NCI-H774 (cell line): Measurements from ENCODE around the gene IFITM1.
"Not testable (repeated sequence)": the region's sequence is repeated elsewhere in the genome, so short reads cannot be mapped to it uniquely, and the experiment has no call there.

ENCODE experiments used
- DNase-seq: peaks from one replicate; lab custom pipeline; 2025; lab: John Stamatoyannopoulos, UW

IFITM1 gene

GRCh38 chr11:308740-309665, 4.8 kb upstream of the IFITM1 start:
- DNase-seq, result not testable (repeated sequence)

DNA sequence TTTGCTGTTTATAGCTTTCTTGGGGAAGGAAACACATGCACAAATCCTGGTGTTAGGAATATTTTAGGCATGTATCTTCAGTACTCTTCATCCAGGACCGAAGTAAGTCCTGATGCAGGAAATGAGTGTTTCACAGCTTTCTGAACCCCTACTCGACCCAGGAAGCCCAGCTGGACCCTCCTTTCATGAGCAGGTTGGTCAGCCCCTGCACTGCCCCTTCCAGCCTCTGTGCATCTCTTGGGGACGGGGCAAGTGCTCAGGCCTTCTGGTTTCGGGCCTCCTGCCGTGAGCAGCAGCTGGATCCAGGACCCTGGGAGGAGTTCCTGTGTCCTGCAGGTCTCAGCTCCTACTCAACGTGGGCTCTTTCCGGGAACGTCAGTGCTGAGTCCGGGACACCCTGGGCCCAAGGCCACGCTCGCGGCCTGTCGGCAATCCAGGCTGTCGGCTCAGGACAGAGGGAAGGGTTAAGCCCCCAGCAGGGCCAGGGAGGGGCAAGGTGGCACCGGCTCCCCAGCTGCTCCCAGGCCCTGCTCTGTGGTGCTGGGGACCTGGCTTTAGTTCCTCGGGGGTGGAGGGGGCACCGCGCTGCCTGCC, 3.8 kb upstream of the IFITM1 start:
- not testable (repeated sequence) for DNase-seq

- not testable (repeated sequence) for DNase-seq
Observed at GRCh38 chr11:311013-311748, 2.7 kb upstream of the IFITM1 start.

GRCh38 chr11:312092-312816, 1.6 kb upstream of the IFITM1 start:
- DNase-seq, result no peak

- DNase-seq, result no peak
Observed at GRCh38 chr11:313304-313786, 495 bp upstream of the IFITM1 start.

DNA sequence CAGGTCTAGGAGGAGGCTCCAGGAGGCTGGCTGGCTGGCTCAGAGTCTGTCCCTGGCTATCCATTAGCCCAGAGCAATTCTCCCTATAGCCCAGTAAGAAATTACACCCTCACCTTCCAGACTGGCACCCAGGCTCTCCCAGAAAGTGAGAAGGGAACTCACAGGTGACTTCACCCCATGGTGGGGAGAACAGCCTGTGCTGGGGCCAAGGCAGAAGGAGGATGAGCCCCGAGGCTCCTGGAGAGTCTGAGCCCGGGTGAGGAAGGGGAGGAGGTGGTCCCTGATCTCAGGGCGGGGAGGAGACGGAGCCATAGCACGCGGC, 675 bp downstream of the IFITM1 start:
- not testable (repeated sequence) for DNase-seq

DNA sequence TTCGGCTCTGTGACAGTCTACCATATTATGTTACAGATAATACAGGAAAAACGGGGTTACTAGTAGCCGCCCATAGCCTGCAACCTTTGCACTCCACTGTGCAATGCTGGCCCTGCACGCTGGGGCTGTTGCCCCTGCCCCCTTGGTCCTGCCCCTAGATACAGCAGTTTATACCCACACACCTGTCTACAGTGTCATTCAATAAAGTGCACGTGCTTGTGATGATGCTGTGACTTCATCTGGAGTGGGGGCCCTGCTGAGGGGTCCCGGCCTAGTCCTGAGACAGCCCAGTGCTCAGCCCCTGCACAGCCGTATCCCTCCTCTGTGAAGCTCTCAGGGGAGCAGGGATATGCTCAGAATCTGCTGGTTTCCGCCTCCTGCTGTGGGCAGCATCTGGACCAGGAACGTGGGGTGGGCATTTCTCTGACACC, 1.2 kb downstream of the IFITM1 start:
- DNase-seq, result no peak

DNA sequence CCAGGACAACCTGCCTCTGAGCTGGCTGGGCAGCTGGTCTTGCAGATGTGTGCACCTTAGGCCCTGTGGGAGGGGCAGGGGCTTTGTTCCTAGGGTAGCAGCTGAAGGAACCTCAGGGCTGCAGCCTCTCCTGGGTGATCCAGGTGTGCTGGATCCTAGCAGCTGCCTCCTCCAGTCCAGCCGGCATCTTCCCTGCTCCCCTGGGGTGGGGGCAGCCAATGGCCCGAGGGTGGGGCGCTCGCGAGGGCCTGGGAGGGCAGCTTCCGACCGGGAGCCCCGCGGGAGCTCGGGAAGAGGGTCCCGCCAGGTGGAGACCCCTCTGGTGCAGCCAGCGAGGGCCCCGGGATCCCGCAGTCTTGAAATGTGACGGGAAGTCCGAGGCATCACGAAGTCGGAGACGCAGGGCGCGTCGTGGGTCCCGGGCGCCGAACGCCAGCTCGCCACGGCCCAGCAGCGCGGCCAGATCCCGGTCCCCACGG, 1.7 kb downstream of the IFITM1 start:
- no peak for DNase-seq

GRCh38 chr11:316031-316701, 2.3 kb downstream of the IFITM1 start:
- no peak for DNase-seq

DNA sequence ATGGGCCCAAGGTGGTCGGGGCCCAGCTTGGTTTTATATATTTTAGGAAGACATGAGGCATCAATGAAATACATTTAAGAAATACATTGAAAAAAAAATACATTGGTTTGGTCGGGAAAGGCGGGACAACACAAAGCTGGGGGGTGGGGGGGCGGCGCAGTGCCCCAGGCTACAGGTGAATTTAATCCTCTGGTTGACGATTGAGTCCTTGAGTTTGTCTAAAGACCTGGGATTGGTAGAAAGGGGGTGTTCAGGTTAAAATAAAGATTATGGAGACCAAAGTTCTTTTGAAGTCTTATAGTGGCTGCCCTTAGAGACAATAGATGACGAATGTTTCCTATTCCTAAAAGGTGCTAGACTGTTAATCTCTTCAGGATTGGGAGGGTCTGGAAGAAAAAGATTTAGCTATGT, 3.1 kb downstream of the IFITM1 start:
- no peak for DNase-seq

- DNase-seq, result not testable (repeated sequence)
Observed at GRCh38 chr11:317668-318404, 4.0 kb downstream of the IFITM1 start.

GRCh38 chr11:318405-319120, 4.7 kb downstream of the IFITM1 start:
- not testable (repeated sequence) for DNase-seq

GRCh38 chr11:319121-319887, 5.5 kb downstream of the IFITM1 start:
- not testable (repeated sequence) for DNase-seq

DNA sequence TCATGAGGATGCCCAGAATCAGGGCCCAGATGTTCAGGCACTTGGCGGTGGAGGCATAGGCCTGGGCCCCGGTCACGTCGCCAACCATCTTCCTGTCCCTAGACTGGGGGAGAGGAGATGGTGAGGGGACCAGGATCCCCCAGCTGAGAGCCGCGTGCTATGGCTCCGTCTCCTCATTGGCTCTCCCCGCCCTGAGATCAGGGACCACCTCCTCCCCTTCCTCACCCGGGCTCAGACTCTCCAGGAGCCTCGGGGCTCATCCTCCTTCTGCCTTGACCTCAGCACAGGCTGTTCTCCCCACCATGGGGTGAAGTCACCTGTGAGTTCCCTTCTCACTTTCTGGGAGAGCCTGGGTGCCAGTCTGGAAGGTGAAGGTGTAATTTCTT, 6.0 kb downstream of the IFITM1 start:
- not testable (repeated sequence) for DNase-seq

GRCh38 chr11:324156-324555, 10.3 kb downstream of the IFITM1 start:
- no peak for DNase-seq

DNA sequence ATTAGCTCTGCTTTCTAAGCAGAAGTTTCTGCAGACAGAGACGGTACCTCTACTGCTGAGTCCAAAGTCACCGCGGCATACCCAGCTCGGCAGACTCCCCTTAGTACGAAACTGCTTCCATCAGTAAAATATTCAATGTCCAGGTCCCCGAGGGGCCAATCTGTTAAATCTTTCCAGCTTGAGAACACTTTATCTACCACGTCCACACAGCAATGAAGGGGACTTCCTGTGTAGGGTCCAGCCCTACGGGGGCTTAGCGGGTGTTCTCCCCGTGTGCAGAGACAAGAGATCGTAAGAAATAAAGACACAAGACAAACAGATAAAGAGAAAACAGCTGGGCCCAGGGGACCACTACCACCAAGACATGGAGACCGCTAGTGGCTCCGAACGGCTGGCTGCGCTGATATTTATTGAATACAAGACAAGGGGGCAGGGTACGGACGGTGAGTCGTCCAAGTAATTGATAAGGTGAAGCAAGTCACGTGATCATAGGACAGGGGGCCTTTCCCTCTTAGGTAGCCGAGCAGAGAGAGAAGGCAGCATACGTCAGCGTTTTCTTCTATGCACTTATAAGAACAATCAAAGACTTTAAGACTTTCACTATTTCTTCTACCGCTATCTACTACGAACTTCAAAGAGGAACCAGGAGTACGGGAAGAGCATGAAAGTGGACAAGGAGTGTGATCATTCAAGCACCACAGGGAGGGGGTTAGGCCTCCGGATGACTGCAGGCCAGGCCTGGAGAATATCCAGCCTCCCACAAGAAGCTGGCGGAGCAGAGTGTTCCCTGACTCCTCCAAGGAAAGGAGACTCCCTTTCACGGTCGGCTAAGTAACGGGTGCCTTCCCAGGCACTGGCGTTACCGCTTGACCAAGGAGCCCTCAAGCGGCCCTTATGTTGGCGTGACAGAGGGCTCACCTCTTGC, 11.0 kb downstream of the IFITM1 start:
- DNase-seq, result not testable (repeated sequence)

DNA sequence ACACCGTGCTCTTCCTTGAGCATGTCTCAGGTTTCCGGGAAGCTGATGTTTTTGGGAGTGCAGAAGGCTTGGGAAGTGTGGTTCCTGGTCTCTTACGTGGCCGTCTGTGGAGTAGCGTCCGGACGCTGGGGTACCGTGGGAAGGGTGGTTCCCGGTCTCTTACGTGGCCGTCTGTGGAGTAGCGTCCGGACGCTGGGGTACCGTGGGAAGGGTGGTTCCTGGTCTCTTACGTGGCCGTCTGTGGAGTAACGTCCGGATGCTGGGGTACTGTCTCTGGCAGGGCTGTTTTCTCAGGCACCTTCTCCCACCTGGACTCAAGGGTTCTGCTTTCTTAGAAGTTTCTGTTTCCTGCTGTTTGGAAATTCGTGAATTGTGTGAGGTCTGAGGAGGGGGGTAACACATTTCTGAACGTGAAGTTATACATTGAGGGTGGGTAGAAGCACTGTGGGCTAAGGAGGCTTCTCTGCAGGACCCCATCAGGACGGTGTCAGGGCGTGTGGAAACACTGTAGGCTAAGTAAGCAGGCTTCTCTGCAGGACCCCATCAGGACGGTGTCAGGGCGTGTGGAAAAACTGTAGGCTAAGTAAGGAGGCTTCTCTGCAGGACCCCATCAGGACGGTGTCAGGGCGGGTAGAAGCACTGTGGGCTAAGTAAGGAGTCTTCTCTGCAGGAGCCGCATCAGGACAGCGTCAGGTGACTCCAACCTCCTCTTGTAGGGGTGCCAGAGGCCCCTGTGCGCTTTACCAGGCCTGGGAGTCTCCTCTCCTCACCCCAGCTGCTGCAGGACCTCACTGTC, 12.2 kb downstream of the IFITM1 start:
- DNase-seq, result no peak
